ENCODE data around the gene SAMD1. TPM values are rescaled to one million over a fixed set of nuclear protein-coding genes. Genes with fewer than 3 reads are reported as not detected.

SAMD1 gene
- total and polyA plus RNA-seq, 2 of the 8 experiments (the other 6 are each of a cell fraction or from before 2014, with no cell fraction given) = 40.0 to 100 TPM

DNA sequence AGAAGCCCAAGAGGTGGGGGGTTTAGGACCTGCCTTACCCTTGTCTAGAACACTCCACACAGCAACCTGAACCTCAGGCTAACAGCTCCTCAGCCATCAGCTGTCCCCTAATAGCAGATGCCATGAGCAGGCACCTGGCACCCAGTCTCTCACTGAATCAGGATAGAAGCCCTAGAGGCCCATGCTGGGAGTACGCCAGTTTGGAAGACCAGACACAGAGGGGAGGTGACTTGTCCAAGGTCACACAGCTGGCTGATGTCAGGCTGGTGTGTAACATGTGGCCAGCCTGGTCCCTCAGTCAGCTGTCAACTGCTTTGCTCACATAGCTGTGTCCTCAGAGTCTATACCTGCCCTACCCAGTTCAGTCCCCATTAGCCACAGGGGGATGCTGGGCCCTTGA lies 12.8 kb upstream of the SAMD1 start:
- no peak overlapping the region for H2BK20ac ChIP-seq (ENCODE audit: low read length)
- no peak overlapping the region for H4K91ac ChIP-seq (replicated peaks; ENCODE audit: insufficient read length, low read length)
- no peaks in the 10 kb centered on the region for H3K9me3 ChIP-seq (ENCODE audit: insufficient read depth in 2 of 2, low read depth in 1 of 2, low read length in 1 of 2)
- no peak overlapping the region for H3K9ac ChIP-seq (replicated peaks in 1 of 4; ENCODE audit: extremely low read depth in 1 of 4, low read depth in 3 of 4, low read length in 3 of 4)
- CTCF ChIA-PET (ENCODE audit: partially characterized antibody) = interaction anchor here (0.5 to 5.3 kb wide), 9 partner anchors 9 to 221 kb away, joined by 3 to 40 read pairs (median 3); partner anchors contain the start of gene PRKACA
- H3K23me2 ChIP-seq (ENCODE audit: low read depth, low read length) = no peaks in the 10 kb centered on the region
- H2AFZ ChIP-seq (ENCODE audit: low read length) = no peak overlapping the region
- H3K36me3 ChIP-seq (ENCODE audit: control insufficient read depth in 2 of 4, insufficient read depth in 4 of 4, low read length in 3 of 4) = no peaks in the 10 kb centered on the region
- H2AK5ac ChIP-seq (ENCODE audit: low read depth, low read length) = no peak overlapping the region
- H3K56ac ChIP-seq (replicated peaks; ENCODE audit: insufficient read length, low read depth, low read length) = no peak overlapping the region
- no peak overlapping the region for H2BK12ac ChIP-seq (ENCODE audit: low read depth, low read length)
- H4K5ac ChIP-seq (ENCODE audit: insufficient read length, low read depth, low read length) = no peak overlapping the region
- H3K4me2 ChIP-seq (ENCODE audit: insufficient read depth in 1 of 2, low read depth in 2 of 2, low read length in 2 of 2) = no peak overlapping the region
- POLR2A ChIA-PET (ENCODE audit: partially characterized antibody) = interaction anchor here (1.2 to 2.1 kb wide), 4 partner anchors 11 to 33 kb away, joined by 3 to 4 read pairs (median 4); no protein-coding TSS in a partner anchor
- no peak overlapping the region for H3K4me3 ChIP-seq (ENCODE audit: extremely low read depth in 1 of 4, insufficient read depth in 2 of 4, low read depth in 3 of 4, low read length in 4 of 4)
- no peak overlapping the region for H2BK5ac ChIP-seq (ENCODE audit: low read depth, low read length)
- no peak overlapping the region for H2BK120ac ChIP-seq (replicated peaks; ENCODE audit: low read depth, low read length)
- no peak overlapping the region for H3K4ac ChIP-seq (replicated peaks; ENCODE audit: insufficient read length, low read depth, low read length)
- no peak overlapping the region for H2BK15ac ChIP-seq (ENCODE audit: low read length)
- no peak for FAIRE-seq
- 80% methylated on average over 1 of the region's 1 CpG; no CpG with 5 or more reads in 1 of the 2 experiments for WGBS, 2 experiments (ENCODE audit: extremely low coverage in 1 of 2, insufficient coverage in 1 of 2, insufficient read length in 1 of 2, insufficient replicate concordance in 2 of 2, low coverage in 1 of 2, low lambda C conversion rate in 2 of 2, missing lambda C conversion rate in 1 of 2)
- DNase-seq (ENCODE audit: low read depth in 1 of 2, low spot score in 2 of 2) = no peak
- H4K20me1 ChIP-seq (replicated peaks in 1 of 2; ENCODE audit: control insufficient read depth in 1 of 2, insufficient read depth in 2 of 2, low read length in 2 of 2) = peaks cover 1 to 2% of the 10 kb centered on the region in 2 experiments
- H3K79me1 ChIP-seq (ENCODE audit: low read depth, low read length) = no peaks in the 10 kb centered on the region
- H3K79me2 ChIP-seq (ENCODE audit: control insufficient read depth in 1 of 2, insufficient read depth in 2 of 2, low read length in 2 of 2) = no peaks in the 10 kb centered on the region
- no peak overlapping the region; the same call in 1 of the 2 replicates for H4K8ac ChIP-seq (ENCODE audit: extremely low read depth, insufficient read depth, low read length)
- H3K14ac ChIP-seq (ENCODE audit: insufficient read length) = no peak overlapping the region
- H3K27ac ChIP-seq (ENCODE audit: low read depth, low read length) = no peak overlapping the region
- no peak overlapping the region for H3K23ac ChIP-seq (ENCODE audit: insufficient read length)
- no peak overlapping the region for H3K18ac ChIP-seq (ENCODE audit: extremely low read depth, low read length)
- H3K4me1 ChIP-seq (replicated peaks in 1 of 4; ENCODE audit: control insufficient read depth in 3 of 4, insufficient read depth in 4 of 4, low read length in 3 of 4) = no peaks in the 10 kb centered on the region
- H3K27me3 ChIP-seq (replicated peaks in 1 of 4; ENCODE audit: control insufficient read depth in 3 of 4, extremely low read depth in 1 of 4, insufficient read depth in 3 of 4, low read length in 3 of 4) = no peaks in the 10 kb centered on the region
- TF ChIP-seq CHD2 (IDR thresholded peaks at IDR 0.05; ENCODE audit: low read length) (no peak), CREB1 (IDR thresholded peaks at IDR 0.05) (no peak), EGR1 (IDR thresholded peaks at IDR 0.05; ENCODE audit: borderline replicate concordance, low read depth, low read length) (no peak), CHD1 (IDR thresholded peaks at IDR 0.05; ENCODE audit: low read depth, low read length) (no peak), PHF8 (conservative IDR thresholded peaks at IDR 0.05; ENCODE audit: low read depth, low read length) (no peak), BRCA1 (IDR thresholded peaks at IDR 0.05; ENCODE audit: low read depth, low read length) (no peak), POLR2AphosphoS5 (IDR thresholded peaks at IDR 0.05; ENCODE audit: low read depth, low read length) (no peak), SUZ12 (IDR thresholded peaks at IDR 0.05; ENCODE audit: low read length) (no peak), NRF1 (IDR thresholded peaks at IDR 0.05; ENCODE audit: low read depth, low read length) (no peak)
- TF ChIP-seq, protein P1, sequence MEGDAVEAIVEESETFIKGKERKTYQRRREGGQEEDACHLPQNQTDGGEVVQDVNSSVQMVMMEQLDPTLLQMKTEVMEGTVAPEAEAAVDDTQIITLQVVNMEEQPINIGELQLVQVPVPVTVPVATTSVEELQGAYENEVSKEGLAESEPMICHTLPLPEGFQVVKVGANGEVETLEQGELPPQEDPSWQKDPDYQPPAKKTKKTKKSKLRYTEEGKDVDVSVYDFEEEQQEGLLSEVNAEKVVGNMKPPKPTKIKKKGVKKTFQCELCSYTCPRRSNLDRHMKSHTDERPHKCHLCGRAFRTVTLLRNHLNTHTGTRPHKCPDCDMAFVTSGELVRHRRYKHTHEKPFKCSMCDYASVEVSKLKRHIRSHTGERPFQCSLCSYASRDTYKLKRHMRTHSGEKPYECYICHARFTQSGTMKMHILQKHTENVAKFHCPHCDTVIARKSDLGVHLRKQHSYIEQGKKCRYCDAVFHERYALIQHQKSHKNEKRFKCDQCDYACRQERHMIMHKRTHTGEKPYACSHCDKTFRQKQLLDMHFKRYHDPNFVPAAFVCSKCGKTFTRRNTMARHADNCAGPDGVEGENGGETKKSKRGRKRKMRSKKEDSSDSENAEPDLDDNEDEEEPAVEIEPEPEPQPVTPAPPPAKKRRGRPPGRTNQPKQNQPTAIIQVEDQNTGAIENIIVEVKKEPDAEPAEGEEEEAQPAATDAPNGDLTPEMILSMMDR (IDR thresholded peaks at IDR 0.05; ENCODE audit: control extremely low read depth in 1 of 3, insufficient read depth in 1 of 3, low read depth in 1 of 3, low read length in 3 of 3) = no peak
- TF ChIP-seq, protein P2, sequence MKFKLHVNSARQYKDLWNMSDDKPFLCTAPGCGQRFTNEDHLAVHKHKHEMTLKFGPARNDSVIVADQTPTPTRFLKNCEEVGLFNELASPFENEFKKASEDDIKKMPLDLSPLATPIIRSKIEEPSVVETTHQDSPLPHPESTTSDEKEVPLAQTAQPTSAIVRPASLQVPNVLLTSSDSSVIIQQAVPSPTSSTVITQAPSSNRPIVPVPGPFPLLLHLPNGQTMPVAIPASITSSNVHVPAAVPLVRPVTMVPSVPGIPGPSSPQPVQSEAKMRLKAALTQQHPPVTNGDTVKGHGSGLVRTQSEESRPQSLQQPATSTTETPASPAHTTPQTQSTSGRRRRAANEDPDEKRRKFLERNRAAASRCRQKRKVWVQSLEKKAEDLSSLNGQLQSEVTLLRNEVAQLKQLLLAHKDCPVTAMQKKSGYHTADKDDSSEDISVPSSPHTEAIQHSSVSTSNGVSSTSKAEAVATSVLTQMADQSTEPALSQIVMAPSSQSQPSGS (IDR thresholded peaks at IDR 0.05; ENCODE audit: low read length) = no peak
